Embryonic facial prominence (tissue), 1 donor: Measurements from ENCODE around the gene SIX2.
A peak's percentile ranks its signal among the peaks of the same experiment; 100 is the strongest.
"Not testable (repeated sequence)": the region's sequence is repeated elsewhere in the genome, so short reads cannot be mapped to it uniquely, and the experiment has no call there.

ENCODE experiments used
- DNase-seq: peaks from one replicate; pipeline ENCODE4 v3.0.0-alpha.2; 2016; ENCODE audit errors: extremely low spot score

The SIX2 gene

GRCh38 chr2:45009303-45009927, at the start of gene SIX2:
Gene SIX2, minus strand, starts transcription at chr2:45009452. Its CDS starts 342 bp downstream, at chr2:45009110.
- DNase-seq: peak; percentile 95

- DNase-seq: no peak
Measured at GRCh38 chr2:45055162-45055605, 45.9 kb upstream of the SIX2 start.

DNA sequence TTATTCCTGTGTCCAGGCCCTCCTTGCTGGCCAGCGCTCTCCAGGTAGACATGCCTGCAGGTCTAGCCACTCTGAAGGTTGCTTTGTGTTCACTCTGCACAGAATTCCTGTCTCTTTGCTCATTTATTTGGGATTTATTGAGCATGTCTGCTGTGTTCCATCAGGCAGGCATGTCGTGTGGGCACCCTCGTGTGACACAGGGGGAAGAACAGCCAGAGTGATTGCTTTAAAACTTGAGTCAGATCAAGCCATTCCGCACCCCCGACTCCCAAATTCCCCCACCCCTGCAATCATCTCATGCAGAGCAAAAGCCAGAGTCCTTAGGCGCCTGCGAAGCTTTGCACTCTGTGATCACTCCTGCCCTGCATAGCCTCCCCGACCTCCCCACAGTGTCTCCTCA, 44.7 kb upstream of the SIX2 start:
- no peak for DNase-seq

GRCh38 chr2:45052388-45052928, 43.2 kb upstream of the SIX2 start:
- no peak for DNase-seq

GRCh38 chr2:45049569-45050336, 40.5 kb upstream of the SIX2 start:
- DNase-seq: no peak

- no peak for DNase-seq
Measured at GRCh38 chr2:45047301-45047700, 38.0 kb upstream of the SIX2 start.

GRCh38 chr2:45046786-45047185, 37.5 kb upstream of the SIX2 start:
- DNase-seq: no peak

GRCh38 chr2:45045706-45046105, 36.5 kb upstream of the SIX2 start:
- DNase-seq: no peak

- DNase-seq: no peak
Measured at GRCh38 chr2:45044916-45045315, 35.7 kb upstream of the SIX2 start.

DNA sequence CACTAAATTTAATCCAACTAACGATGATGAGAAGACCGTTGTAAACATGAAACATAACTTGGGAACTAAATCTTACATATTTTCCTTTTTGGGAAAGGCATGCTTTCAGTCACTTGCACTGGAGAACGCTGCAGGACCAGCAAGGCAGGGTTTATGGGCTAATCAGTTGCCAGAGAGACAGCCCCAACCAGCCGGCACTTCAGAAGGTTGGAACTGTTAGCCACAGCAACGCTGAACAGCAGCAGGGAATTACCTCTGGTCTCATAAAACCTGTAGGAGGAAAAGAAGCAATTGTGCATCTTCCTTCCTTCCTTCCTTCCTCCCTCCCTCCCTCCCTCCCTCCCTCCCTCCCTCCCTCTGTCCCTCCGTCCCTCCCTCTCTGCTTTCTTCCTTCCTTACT, 33.9 kb upstream of the SIX2 start:
- DNase-seq: no peak

DNA sequence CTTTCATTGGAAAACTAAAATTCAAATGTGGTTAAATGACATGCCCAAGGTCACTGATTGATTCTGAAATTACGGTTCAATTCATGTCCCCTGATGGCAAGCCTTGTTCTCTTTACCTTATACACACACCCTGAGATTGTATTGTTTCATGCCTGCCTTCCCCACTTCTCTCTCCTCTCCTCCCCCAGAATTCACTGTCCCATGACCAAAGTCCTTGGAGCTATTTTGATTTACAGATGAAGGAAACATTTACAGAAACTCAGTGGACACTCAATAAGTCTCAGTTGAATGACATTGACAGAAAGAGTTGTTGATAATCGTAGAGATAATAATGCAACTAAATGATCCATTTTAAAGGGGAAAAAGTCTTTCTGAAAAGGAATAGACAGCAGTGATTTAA, 33.1 kb upstream of the SIX2 start:
- no peak for DNase-seq

DNA sequence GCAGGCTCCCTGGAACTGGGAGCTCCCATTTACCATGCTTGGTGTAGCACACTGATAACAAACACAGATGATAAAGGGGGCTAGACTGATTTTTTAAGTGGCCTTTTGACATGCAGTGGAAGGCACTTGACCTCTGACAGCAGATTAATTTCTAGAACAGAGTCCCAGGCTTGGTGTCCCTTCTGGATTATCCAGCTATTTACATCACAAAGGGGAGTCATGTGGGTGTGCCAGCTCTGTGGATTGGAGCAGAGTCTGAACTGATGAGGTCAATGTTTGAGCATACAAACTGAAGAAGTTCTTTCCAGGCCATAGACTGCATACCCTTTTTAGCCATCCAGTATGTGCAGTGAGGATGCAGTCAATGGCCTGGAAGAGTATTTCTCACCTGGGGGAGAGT, 31.5 kb upstream of the SIX2 start:
- no peak for DNase-seq

- DNase-seq: not testable (repeated sequence)
Measured at GRCh38 chr2:45039804-45040203, 30.6 kb upstream of the SIX2 start.

- not testable (repeated sequence) for DNase-seq
Measured at GRCh38 chr2:45038861-45039260, 29.6 kb upstream of the SIX2 start.

- no peak for DNase-seq
Measured at GRCh38 chr2:45033302-45033701, 24.1 kb upstream of the SIX2 start.

DNA sequence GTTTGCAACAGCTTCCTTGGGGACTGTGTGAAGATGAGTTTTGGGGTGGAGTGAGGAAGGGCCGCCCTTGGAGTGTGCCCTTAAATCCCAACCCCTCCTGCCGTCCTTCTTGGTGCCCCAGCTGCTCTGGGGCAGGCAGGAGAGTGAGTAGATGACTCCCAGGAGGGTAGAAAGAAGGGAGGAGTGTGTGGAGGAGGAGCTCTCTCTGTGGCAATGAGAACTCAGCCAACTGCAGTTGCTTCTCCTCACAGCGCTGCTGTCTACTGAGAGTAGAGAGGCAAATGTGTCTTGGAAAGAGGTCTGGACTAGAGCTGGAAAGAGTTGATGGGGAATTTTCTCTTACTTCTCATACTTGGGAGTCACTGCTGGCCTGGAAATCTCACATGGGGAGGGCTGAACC, 21.8 kb upstream of the SIX2 start:
- no peak for DNase-seq

GRCh38 chr2:45030553-45030952, 21.3 kb upstream of the SIX2 start:
- DNase-seq: no peak

DNA sequence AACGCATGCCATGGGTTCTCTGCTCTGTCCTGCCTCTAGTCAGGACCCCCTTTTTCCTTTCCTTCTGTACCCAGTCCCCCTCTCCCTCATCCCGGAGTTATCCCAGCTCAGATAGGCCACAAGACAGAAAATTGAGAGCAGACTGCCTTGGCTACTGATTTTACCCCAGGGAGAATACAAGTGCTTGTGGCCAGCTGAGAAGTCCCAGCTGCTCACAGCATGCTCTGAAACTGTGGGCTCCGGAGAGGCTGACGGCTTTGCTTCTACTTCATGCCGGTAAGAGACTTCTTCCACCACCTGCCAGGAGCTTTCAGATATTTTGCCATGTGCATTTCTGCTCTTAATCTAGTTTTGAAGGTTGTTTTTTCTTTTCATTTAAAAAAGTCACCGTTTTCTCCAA, 20.0 kb upstream of the SIX2 start:
- no peak for DNase-seq

- DNase-seq: no peak
Measured at GRCh38 chr2:45028276-45028675, 19.0 kb upstream of the SIX2 start.

DNA sequence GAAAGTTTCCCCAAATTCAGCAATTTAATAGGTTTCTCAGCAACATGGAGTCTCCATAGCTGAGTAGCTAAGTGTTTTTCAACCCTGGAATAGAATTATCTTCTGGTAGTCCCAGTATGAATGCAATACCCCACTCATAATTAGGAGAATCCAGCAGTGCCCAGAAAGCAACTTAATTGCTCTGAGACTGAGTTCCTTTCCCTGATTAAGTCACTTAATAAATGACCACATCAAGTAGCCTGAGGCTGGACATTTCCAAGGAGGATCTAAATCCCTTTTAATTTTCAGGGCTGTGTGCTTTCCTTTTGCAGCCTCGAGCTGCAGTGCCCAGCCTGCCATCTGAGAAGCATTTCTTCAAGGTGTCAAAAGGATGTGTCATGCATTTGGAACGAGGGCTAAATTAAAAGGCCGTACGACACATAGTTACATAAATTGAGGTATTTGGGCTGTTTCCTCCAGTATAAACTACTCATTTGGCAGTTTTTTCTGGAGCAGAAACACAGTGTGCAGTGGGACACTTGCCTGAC, 17.7 kb upstream of the SIX2 start:
- DNase-seq: no peak

DNA sequence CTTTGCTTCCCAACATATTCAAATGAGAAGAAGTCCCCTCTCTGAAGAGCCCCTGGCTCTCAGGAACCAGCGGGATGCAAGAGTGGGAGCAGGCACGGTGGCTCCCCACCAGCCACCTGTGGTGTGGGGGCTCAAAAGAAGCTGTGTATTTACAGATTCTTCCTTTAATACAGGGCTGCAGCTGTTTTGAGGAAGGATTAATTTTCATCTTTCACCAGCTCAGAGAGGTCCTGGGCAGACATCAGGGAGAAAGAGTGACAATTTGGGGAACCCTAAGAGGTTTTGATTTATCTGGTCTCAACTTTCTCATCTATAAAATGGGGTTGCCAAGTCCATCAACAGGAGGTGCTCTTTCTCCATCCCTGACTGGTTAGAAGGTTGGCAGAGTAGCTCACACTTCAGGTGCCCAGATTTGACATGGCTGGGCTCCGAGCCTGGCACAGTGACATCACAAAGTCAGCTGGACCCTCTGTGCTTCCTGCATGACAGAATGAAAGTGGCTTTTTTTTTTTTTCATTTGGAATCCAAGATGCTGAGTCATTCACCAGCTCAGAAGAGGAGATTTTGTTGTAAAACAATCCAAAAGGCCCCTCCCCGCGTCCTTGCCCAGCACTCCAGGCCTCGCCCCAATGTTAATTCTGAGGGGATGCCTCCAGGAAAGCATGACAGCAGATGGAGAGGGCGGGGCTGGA, 15.5 kb upstream of the SIX2 start:
- no peak for DNase-seq

- no peak for DNase-seq
Measured at GRCh38 chr2:45024097-45024496, 14.8 kb upstream of the SIX2 start.
